ENCODE measurements around the gene LDB3.

The LDB3 gene

DNA sequence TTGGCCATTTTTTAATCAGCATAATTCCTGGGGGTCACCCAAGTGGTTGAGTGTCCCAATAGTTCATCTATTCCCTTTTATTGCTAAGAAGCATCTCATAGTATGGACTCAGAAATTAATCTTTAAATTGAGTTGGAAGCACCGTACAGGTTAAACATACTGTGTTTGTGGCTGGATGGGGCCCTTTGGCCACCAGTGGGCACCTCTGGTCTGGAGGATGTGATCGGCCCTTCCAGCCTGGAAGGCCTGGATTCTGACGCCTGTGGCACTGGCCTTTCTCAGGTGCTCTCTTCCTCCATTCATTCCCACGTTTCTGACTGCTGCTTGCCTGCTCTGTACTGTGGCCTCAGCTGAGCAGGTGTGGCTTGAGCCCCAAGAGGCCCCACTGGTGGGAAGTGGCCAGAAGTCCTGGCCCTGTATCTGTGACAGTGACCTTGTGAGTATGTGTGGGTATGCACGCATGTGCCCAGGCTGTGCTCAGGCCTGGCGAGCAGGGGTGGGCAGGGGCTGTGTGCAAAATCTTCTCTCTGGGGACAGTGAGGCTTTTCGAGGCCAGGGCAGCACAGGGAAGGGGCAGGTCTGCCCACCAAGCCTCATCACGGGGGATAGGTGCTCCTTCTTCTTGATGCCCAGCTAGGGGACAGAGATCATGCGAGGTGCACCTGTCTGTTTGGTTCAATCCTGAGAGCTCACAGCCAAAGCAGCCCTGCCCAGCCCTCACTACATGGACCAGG, 30.1 kb downstream of the LDB3 start:
- no peak for DNase-seq (ENCODE audit: low spot score)
- TF ChIP-seq, protein P1, sequence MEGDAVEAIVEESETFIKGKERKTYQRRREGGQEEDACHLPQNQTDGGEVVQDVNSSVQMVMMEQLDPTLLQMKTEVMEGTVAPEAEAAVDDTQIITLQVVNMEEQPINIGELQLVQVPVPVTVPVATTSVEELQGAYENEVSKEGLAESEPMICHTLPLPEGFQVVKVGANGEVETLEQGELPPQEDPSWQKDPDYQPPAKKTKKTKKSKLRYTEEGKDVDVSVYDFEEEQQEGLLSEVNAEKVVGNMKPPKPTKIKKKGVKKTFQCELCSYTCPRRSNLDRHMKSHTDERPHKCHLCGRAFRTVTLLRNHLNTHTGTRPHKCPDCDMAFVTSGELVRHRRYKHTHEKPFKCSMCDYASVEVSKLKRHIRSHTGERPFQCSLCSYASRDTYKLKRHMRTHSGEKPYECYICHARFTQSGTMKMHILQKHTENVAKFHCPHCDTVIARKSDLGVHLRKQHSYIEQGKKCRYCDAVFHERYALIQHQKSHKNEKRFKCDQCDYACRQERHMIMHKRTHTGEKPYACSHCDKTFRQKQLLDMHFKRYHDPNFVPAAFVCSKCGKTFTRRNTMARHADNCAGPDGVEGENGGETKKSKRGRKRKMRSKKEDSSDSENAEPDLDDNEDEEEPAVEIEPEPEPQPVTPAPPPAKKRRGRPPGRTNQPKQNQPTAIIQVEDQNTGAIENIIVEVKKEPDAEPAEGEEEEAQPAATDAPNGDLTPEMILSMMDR (IDR thresholded peaks at IDR 0.05; ENCODE audit: extremely low read depth, missing control alignments), result no peak

DNA sequence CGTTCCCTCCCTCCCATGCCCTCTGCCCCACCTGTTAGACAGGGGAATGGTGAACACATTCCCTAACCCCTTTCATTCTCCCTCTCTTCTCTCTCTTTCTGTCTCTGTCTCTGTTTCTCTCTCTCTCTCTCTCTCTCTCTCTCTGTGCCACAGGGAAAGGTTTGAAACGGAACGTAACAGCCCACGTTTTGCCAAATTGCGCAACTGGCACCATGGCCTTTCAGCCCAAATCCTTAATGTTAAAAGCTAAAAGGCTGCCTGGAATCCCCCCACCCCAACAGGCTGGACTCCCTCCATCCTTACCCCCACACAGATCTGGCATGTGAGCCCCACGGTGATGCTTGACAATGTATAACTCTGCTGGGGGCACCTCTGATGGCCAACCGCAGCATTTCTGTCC, 30.8 kb downstream of the LDB3 start:
- DNase-seq (ENCODE audit: low spot score), result no peak
- TF ChIP-seq, protein P1 (IDR thresholded peaks at IDR 0.05; ENCODE audit: extremely low read depth, missing control alignments), result no peak

DNA sequence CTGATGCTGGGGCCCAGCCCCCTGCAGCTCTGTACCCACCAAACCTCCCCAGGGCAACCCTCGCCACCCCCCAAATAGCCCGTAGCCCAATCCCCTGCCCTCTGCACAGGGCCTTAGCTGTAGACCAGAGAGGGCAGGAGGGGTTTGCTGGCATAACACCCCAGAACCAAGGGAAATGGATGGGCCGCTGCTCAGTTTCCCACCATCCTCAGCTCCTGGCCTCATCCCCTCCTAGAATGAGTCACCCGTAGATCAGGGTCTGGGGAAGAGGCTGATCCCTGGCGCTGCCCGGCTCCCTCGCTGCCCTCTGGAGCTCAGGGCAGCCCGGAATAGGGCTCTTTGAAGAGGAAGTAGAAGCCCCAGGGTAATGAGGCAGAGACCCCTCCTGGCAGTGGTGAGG, 31.2 kb downstream of the LDB3 start:
- DNase-seq (ENCODE audit: low spot score), result no peak
- TF ChIP-seq, protein P1 (IDR thresholded peaks at IDR 0.05; ENCODE audit: extremely low read depth, missing control alignments), result no peak

DNA sequence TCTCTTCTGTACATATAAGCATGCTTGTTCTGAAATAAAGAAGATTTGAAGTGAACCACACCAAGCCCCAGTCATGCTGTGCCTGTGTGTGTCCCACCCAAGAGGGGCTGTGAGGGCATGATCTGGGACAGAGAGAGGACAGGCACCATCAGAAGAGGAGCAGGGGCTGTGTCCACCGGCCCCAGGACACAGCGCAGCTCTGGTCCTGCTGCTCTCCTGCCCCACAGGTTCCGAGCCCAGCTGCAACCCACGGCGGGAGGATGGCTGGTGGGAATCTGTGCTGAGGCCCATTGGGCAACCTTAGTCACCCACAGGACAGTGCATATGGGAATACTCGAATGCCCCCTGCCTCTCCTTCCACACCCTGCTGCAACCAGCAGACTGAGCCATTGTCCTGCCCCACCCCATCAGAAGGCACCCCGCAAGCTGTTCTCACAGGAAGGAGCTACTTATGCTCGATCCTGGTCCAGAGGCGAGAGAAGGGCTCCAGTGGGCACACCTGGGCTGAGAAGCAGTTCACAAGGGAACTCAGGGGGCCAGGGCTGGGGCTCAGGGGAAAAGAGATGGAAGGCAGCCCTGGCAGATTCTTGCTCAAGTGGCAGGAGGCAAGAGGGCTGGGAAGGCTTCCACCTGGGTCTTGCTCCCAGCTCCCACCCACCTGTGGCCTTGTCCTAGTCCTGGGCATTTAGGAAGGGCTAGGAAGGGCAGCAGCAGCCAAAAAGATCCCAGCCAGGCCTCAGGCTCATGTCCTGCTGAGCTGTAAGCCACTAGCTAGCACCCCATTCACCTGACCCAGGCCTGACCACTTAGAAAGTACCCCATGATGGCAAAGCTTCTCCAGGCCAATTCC, 31.9 kb downstream of the LDB3 start:
- TF ChIP-seq, protein P1 (IDR thresholded peaks at IDR 0.05; ENCODE audit: extremely low read depth, missing control alignments), result no peak
- DNase-seq (ENCODE audit: low spot score), result no peak

DNA sequence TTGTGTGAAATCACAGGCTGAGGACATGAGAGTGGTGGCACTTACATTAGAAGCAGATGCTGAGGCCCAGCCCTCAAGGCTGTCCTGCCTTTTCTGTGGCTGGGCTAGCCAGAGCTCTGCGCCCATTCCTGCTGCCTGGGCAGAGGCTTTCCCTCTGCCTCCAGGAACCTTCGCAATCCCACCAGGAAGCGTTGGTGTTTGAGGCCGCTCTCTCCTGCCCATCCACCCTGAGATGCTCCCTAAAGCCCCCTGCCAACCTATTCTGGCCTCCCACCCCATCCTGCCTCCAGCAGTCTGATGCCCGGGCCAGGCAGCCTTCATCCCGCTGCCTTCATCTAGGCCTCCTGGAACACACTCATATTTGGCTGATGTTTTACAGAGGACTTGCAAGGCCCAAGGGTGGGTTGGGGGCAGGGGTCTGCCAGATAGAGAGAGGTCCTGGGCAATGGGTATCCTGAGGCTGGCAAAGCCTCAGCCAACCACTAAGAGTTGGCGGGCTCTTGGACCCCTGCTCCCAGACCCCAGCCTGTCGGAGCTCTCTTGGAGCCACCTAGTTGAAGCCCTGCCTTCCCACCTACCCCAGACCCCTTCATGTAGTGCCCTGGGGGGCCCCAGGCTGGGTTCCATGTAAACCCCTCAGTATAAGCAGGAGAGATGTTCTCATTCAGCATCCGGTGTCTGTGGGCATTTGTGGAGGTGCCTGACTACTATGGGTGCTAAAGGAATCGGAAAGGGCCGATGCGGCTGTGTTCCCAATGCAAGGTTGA, 32.7 kb downstream of the LDB3 start:
- DNase-seq (ENCODE audit: low spot score), result no peak
- TF ChIP-seq, protein P1 (IDR thresholded peaks at IDR 0.05; ENCODE audit: extremely low read depth, missing control alignments), result no peak

DNA sequence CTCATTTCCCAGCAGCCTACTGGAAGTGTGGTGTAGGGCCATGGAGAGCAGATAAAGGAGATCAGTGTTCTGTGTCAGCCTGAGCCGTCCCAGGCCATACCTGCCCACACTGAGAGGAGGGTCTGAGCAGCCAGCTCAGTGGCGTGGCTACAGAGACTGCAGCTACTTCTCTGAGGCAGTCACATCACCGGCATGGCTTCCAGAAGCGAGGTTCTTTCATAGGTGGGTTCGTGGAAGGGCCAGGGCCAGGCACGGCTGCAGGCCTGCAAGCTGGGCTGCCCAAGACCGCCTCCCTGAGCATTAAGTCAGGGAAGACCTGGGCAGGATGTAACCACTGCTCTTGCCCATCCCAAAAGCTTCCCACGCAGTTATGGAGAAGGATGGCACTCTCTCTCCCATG, 34.9 kb downstream of the LDB3 start:
- TF ChIP-seq, protein P1 (IDR thresholded peaks at IDR 0.05; ENCODE audit: extremely low read depth, missing control alignments), result no peak
- DNase-seq (ENCODE audit: low spot score), result no peak

Measured in GM20000 (cell line).